K562 (cell line): Measurements from ENCODE around the gene FAM193A. TPM values are rescaled to one million over a fixed set of nuclear protein-coding genes. Genes with fewer than 3 reads are reported as not detected.

Source experiments
- ATAC-seq: fragments of 200-7000 bp; cut with Tn5 transposase; 3 replicates; pipeline ENCODE4 v1.9.1; 2020; ENCODE audit warnings: moderate library complexity
- BruUV-seq: library from RNA; stranded (reverse); fragments of 400-500 nt; replicated peaks from 2 replicates; lab custom pipeline; 2021; lab: Mats Ljungman, UMichigan
- CTCF ChIA-PET: fragments of 300-600 bp; formaldehyde crosslinking; extraction: SDS; loops from one replicate; lab custom pipeline; 2021; ENCODE audit warnings: low intra/inter-chr PET ratio; lab: Yijun Ruan, JAX
- POLR2A ChIA-PET: fragments of 300-600, 350-650 bp; sonication (Branson Sonifier 250); formaldehyde crosslinking; extraction: SDS; loops from one replicate; lab custom pipeline; 2021; ENCODE audit warnings: antibody characterized with exemption, inconsistent platforms; lab: Yijun Ruan, JAX
- DNase-seq, 4 experiments: peaks; one replicate each; pipeline versions ENCODE4 v3.0.0 to v3.0.0-alpha.2; 2011 to 2018; ENCODE audit warnings: low spot score in 3 of 4, mixed read lengths in 3 of 4; ENCODE audit errors: extremely low read depth in 1 of 4
- FAIRE-seq: peaks from 2 replicates; lab custom pipeline; 2011; peaks lifted over from hg19 to GRCh38; lab: Jason Lieb, UNC
- H2AFZ ChIP-seq: 2 replicates; pipeline ENCODE4 v1.6.0; 2011; ENCODE audit warnings: low read depth, low read length, control low read depth, inconsistent platforms
- H3K27ac ChIP-seq: fragments of 200-600 bp; 3 replicates; pipeline ENCODE4 v1.8.0; 2011; ENCODE audit warnings: low read depth, mild to moderate bottlenecking, control low read depth, inconsistent platforms, low read length, moderate library complexity, mixed read lengths; ENCODE audit errors: extremely low read depth
- H3K27me3 ChIP-seq, 2 experiments: fragments of 300-600 bp in 1 of 2; 2 replicates in 1 of 2; 3 replicates in 1 of 2; pipeline versions ENCODE4 v1.6.0 to v1.8.0; 2011; ENCODE audit warnings: inconsistent platforms in 2 of 2, low read length in 2 of 2, mild to moderate bottlenecking in 1 of 2, mixed read lengths in 1 of 2, moderate library complexity in 1 of 2; ENCODE audit not compliant: control insufficient read depth in 2 of 2, insufficient read depth in 2 of 2
- H3K36me3 ChIP-seq: fragments of 300-600 bp; 3 replicates; pipeline ENCODE4 v1.8.0; 2011; ENCODE audit warnings: mild to moderate bottlenecking, low read length, inconsistent platforms; ENCODE audit not compliant: control insufficient read depth, insufficient read depth
- H3K4me1 ChIP-seq, 2 experiments: fragments of 200-600 bp in 1 of 2; replicated peaks in 1 of 2; 2 replicates in 1 of 2; 3 replicates in 1 of 2; pipeline versions ENCODE4 v1.5.1 to v1.8.0; 2011; ENCODE audit warnings: inconsistent platforms in 2 of 2, low read length in 2 of 2, mild to moderate bottlenecking in 1 of 2, mixed read lengths in 1 of 2, moderate library complexity in 1 of 2; ENCODE audit not compliant: control insufficient read depth in 2 of 2, insufficient read depth in 2 of 2
- H3K4me2 ChIP-seq: 2 replicates; pipeline ENCODE4 v1.6.1; 2011; ENCODE audit warnings: low read length, control low read depth, inconsistent platforms, mixed read lengths; ENCODE audit not compliant: insufficient read depth
- H3K4me3 ChIP-seq: fragments of 200-600 bp; sonication (generic), shearing (Covaris generic); 2 replicates; pipeline ENCODE4 v1.5.1; 2016; ENCODE audit warnings: control low read depth, inconsistent platforms
- H3K79me2 ChIP-seq: fragments of 200-600 bp; 3 replicates; pipeline ENCODE4 v1.8.0; 2011; ENCODE audit warnings: low read length, inconsistent platforms; ENCODE audit not compliant: control insufficient read depth, insufficient read depth
- H3K9ac ChIP-seq, 2 experiments: 2 replicates each; pipeline versions ENCODE4 v1.6.0 to v1.6.1; 2011; ENCODE audit warnings: low read depth in 2 of 2, low read length in 2 of 2, control low read depth in 1 of 2, inconsistent platforms in 1 of 2, mild to moderate bottlenecking in 1 of 2, mixed read lengths in 1 of 2; ENCODE audit not compliant: insufficient read depth in 1 of 2
- H3K9me1 ChIP-seq: one replicate; pipeline ENCODE4 v1.6.0; 2011; ENCODE audit warnings: inconsistent platforms, mild to moderate bottlenecking, low read length, moderate library complexity; ENCODE audit not compliant: control insufficient read depth, insufficient read depth
- H3K9me3 ChIP-seq: replicated peaks from 2 replicates; pipeline ENCODE4 v1.5.1; 2011; ENCODE audit warnings: low read depth, low read length, inconsistent platforms; ENCODE audit not compliant: control insufficient read depth, insufficient read depth
- H4K20me1 ChIP-seq: replicated peaks from 2 replicates; pipeline ENCODE4 v1.6.1; 2011; ENCODE audit warnings: low read length, inconsistent platforms, mixed read lengths; ENCODE audit not compliant: control insufficient read depth, insufficient read depth
- COPS2 ChIP-seq: fragments of 450-650 bp; conservative IDR thresholded peaks from 2 replicates; pipeline ENCODE4 v1.6.1; 2016; ENCODE audit warnings: mild to moderate bottlenecking, moderate library complexity
- GTF2A2 ChIP-seq: IDR thresholded peaks from 2 replicates; pipeline ENCODE4 v1.6.1; 2016; ENCODE audit warnings: mild to moderate bottlenecking, missing genetic modification characterization, missing compliant biosample characterization
- GTF2B ChIP-seq: IDR thresholded peaks from 2 replicates; pipeline ENCODE4 v1.6.1; 2011; ENCODE audit not compliant: insufficient read length; ENCODE audit errors: extremely low read depth
- HDAC8 ChIP-seq: fragments of 450-650 bp; IDR thresholded peaks from 2 replicates; pipeline ENCODE4 v1.6.1; 2016; ENCODE audit warnings: mild to moderate bottlenecking, missing genetic modification characterization, moderate library complexity, missing compliant biosample characterization
- HNRNPL ChIP-seq: fragments of 200-400 bp; formaldehyde crosslinking; IDR thresholded peaks from 2 replicates; pipeline ENCODE4 v1.6.1; 2017; ENCODE audit warnings: low read depth, mild to moderate bottlenecking, low read length
- KDM4B ChIP-seq, 2 experiments: fragments of 450-650 bp in 1 of 2; sonication (generic) in 1 of 2; IDR thresholded peaks; 2 replicates each; pipeline ENCODE4 v1.6.1; 2016 to 2017; ENCODE audit warnings: borderline replicate concordance in 2 of 2, antibody characterized with exemption in 1 of 2, low read depth in 1 of 2, mild to moderate bottlenecking in 1 of 2
- MEF2D ChIP-seq: conservative IDR thresholded peaks from 2 replicates; pipeline ENCODE4 v1.6.1; 2016; ENCODE audit warnings: low read depth, missing genetic modification characterization, missing compliant biosample characterization
- NEUROD1 ChIP-seq: fragments of 150-350 bp; IDR thresholded peaks from 2 replicates; pipeline ENCODE4 v1.6.1; 2014; ENCODE audit warnings: borderline replicate concordance, low read length, low read depth; ENCODE audit not compliant: partially characterized antibody
- NFRKB ChIP-seq: fragments of 450-650 bp; IDR thresholded peaks from 2 replicates; pipeline ENCODE4 v1.6.1; 2016; ENCODE audit warnings: low read depth
- NR1H2 ChIP-seq: sonication (generic); formaldehyde crosslinking; IDR thresholded peaks from 2 replicates; pipeline ENCODE4 v1.4.0; 2020; ENCODE audit warnings: mild to moderate bottlenecking, missing genetic modification reagents
- RAD51 ChIP-seq: fragments of 450-650 bp; IDR thresholded peaks from 2 replicates; pipeline ENCODE4 v1.7.1; 2016; ENCODE audit warnings: low read depth, mild to moderate bottlenecking, borderline replicate concordance
- SIRT6 ChIP-seq: IDR thresholded peaks from one replicate; pipeline ENCODE4 v1.6.1; 2012; ENCODE audit warnings: low read depth, mild to moderate bottlenecking, control low read depth, inconsistent platforms, low read length, moderate library complexity
- SMARCB1 ChIP-seq: IDR thresholded peaks from 2 replicates; pipeline ENCODE4 v1.6.1; 2011; ENCODE audit warnings: improper control_type of control experiment, low read depth; ENCODE audit not compliant: insufficient read length
- SMARCC2 ChIP-seq: fragments of 450-650 bp; IDR thresholded peaks from 2 replicates; pipeline ENCODE4 v1.6.1; 2017; ENCODE audit warnings: antibody characterized with exemption, moderate library complexity, mild to moderate bottlenecking, low read depth
- TCF3 ChIP-seq: sonication (generic); formaldehyde crosslinking; IDR thresholded peaks from 2 replicates; pipeline ENCODE4 v1.4.0; 2020; ENCODE audit warnings: mild to moderate bottlenecking, missing genetic modification reagents
- TRIM28 ChIP-seq: fragments of 450-650 bp; IDR thresholded peaks from 2 replicates; pipeline ENCODE4 v1.6.1; 2017
- YBX1 ChIP-seq: fragments of 450-650 bp; IDR thresholded peaks from 2 replicates; pipeline ENCODE4 v1.7.1; 2016; ENCODE audit warnings: mild to moderate bottlenecking
- ZNF311 ChIP-seq: fragments of 250-450 bp; sonication (Bioruptor Pico); IDR thresholded peaks from 2 replicates; pipeline ENCODE4 v1.4.0; 2020; ENCODE audit warnings: mild to moderate bottlenecking, moderate library complexity
- ZNF324 ChIP-seq: fragments of 250-450 bp; sonication (Bioruptor Pico); IDR thresholded peaks from 2 replicates; pipeline ENCODE4 v1.4.0; 2020; ENCODE audit warnings: mild to moderate bottlenecking
- ZNF347 ChIP-seq: fragments of 450-650 bp; formaldehyde crosslinking; IDR thresholded peaks from 2 replicates; pipeline ENCODE4 v1.4.0; 2020; ENCODE audit warnings: low read depth, mild to moderate bottlenecking, moderate library complexity
- ZNF41 ChIP-seq: fragments of 250-450 bp; sonication (Bioruptor Pico); conservative IDR thresholded peaks from 2 replicates; pipeline ENCODE4 v1.4.0; 2020; ENCODE audit warnings: mild to moderate bottlenecking
- WGBS: fragments of 100-300 bp; shearing (Covaris generic); methylation state at CpG from one replicate; pipeline ENCODE4 v1.1.6; 2016; ENCODE audit warnings: low coverage, mixed read lengths; ENCODE audit not compliant: insufficient coverage; ENCODE audit errors: missing lambda C conversion rate; 5-methylcytosine and 5-hydroxymethylcytosine counted together
- in situ Hi-C: fragments of 300-500 bp; cut with MboI; formaldehyde crosslinking; loops from 4 replicates; pipeline ENCODE4 v1.15.0; 2018; ENCODE audit warnings: inconsistent platforms, mixed read lengths
- intact Hi-C: fragments of 100-400 bp; cut with micrococcal nuclease; formaldehyde crosslinking; loops from 2 replicates; pipeline ENCODE4 v1.14.2; 2022
- polyA plus RNA-seq, 8 experiments: library from polyadenylated mRNA; depleted of rRNA in 4 of 8; stranded (reverse) in 5 of 8; unstranded in 3 of 8; fragments of >200 nt; fragmentation: Nextera tagmentation in 2 of 8; fragmentation: Illumina TruSeq in 1 of 8; extraction: Ambion mirVana in 2 of 8; extraction: Trizol in 1 of 8; gene quantifications; 2 replicates each; pipeline versions ENCODE4 v1.2.1 to v1.2.3, GENCODE V29; 2011 to 2014; ENCODE audit warnings: inconsistent platforms in 1 of 8, missing spikeins in 1 of 8
- total RNA-seq, 7 experiments: library from RNA; depleted of rRNA in 6 of 7; stranded (reverse); fragments of >200 nt in 6 of 7; fragmentation: Illumina TruSeq in 2 of 7; extraction: Trizol in 2 of 7; gene quantifications; 2 replicates each; pipeline versions ENCODE4 v1.2.1 to v1.2.3, GENCODE V29; 2011 to 2021; ENCODE audit warnings: low replicate concordance in 1 of 7

The FAM193A gene
- total and polyA plus RNA-seq, 9 of the 15 experiments (the other 6 are each of a cell fraction or from before 2014, with no cell fraction given) = 0.46 to 24.6 (median 9.6) TPM

- no peak for TF ChIP-seq ZNF347 (CRISPR knock-in tag)
- no peak for TF ChIP-seq YBX1
Measured at GRCh38 chr4:2767705-2768074, 231.2 kb downstream of the FAM193A start (continued).

- CTCF ChIA-PET = no interaction called here
Measured at GRCh38 chr4:2768124-2768523, 231.7 kb downstream of the FAM193A start.

More at GRCh38 chr4:2768124-2768523, 231.7 kb downstream of the FAM193A start:
- Histone ChIP-seq H3K27ac (no peak overlapping the region), H4K20me1 (no peaks in the 10 kb centered on the region), H3K27me3 (no peaks in the 10 kb centered on the region), H3K4me1 (peaks cover 5 to 26% of the 10 kb centered on the region in 2 experiments), H3K9me1 (no peaks in the 10 kb centered on the region), H3K79me2 (no peaks in the 10 kb centered on the region), H3K4me2 (no peak overlapping the region), H3K4me3 (no peak overlapping the region), H3K36me3 (no peaks in the 10 kb centered on the region), H3K9me3 (no peaks in the 10 kb centered on the region; the same call in 1 of the 2 replicates), H3K9ac (no peak overlapping the region), H2AFZ (no peak overlapping the region)
- FAIRE-seq (no peak), ATAC-seq (no peak), DNase-seq (no peak)
- TF ChIP-seq TRIM28 (no peak), NR1H2 (no peak), ZNF41 (CRISPR knock-in tag) (no peak), NFRKB (no peak), RAD51 (no peak), NEUROD1 (no peak), ZNF324 (CRISPR knock-in tag) (no peak), SIRT6 (no peak), GTF2A2 (tag) (no peak), SMARCB1 (no peak), HNRNPL (no peak), KDM4B (IDR thresholded peaks at IDR 0.05; ENCODE audit: borderline replicate concordance in 2 of 2, low read depth in 1 of 2) (no peak), COPS2 (no peak), MEF2D (no peak), ZNF311 (CRISPR knock-in tag) (no peak), HDAC8 (tag) (no peak), GTF2B (no peak), TCF3 (CRISPR knock-in tag) (no peak), SMARCC2 (no peak)
- intact Hi-C loops (no loop called here), in situ Hi-C loops (no loop called here)
- WGBS = 42% methylated on average over 9 of the region's 9 CpGs
- POLR2A ChIA-PET = no interaction called here
- no TSS peak for BruUV-seq
